ENCODE results near the gene DPF3. TPM values are rescaled to one million over a fixed set of nuclear protein-coding genes. Genes with fewer than 3 reads are reported as not detected.

Gene DPF3
- total RNA-seq, 3 donors from 2014 or later (not counting 1 experiment from before 2014, with no cell fraction given): 1.4 to 1.8 (median 1.4) TPM

DNA sequence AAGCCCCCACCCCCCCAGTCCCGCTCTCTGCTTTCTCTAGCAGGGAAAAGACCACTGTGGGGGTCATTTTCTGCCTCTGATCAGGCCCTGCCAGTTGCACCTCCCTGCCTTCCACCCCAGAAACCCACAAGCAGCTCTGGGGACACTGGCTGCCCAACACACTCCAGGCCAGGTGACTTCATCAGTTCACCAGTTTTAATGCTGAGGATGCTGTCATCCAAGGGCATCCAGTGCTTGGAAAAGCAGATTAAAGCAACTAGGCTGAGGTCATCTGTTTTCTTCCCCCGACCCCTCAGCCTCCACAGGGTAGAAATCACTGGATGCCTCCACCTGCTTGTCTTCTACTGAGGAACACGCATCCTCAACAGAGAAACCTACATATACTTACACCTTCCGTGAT lies 282.4 kb downstream of the DPF3 start:
- H3K4me1 Mint-ChIP-seq: peaks cover 0 to 17% of the 10 kb centered on the region in 2 donors
- no peak overlapping the region for H3K4me3 Mint-ChIP-seq
- peak in 1 of 2 donors; percentile 0 for DNase-seq
- 95% methylated on average over 4 of the region's 4 CpGs for WGBS (ENCODE audit: insufficient coverage)
- no peaks in the 10 kb centered on the region for H3K27me3 ChIP-seq (ENCODE audit: control insufficient read depth, insufficient read depth, low read length)
- TF ChIP-seq, protein P1, sequence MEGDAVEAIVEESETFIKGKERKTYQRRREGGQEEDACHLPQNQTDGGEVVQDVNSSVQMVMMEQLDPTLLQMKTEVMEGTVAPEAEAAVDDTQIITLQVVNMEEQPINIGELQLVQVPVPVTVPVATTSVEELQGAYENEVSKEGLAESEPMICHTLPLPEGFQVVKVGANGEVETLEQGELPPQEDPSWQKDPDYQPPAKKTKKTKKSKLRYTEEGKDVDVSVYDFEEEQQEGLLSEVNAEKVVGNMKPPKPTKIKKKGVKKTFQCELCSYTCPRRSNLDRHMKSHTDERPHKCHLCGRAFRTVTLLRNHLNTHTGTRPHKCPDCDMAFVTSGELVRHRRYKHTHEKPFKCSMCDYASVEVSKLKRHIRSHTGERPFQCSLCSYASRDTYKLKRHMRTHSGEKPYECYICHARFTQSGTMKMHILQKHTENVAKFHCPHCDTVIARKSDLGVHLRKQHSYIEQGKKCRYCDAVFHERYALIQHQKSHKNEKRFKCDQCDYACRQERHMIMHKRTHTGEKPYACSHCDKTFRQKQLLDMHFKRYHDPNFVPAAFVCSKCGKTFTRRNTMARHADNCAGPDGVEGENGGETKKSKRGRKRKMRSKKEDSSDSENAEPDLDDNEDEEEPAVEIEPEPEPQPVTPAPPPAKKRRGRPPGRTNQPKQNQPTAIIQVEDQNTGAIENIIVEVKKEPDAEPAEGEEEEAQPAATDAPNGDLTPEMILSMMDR (IDR thresholded peaks at IDR 0.05): no peak
- intact Hi-C loops (cut with micrococcal nuclease): no loop called here
- no peaks in the 10 kb centered on the region for H3K9me3 ChIP-seq (ENCODE audit: control insufficient read depth, insufficient read depth, low read length)
- no peaks in the 10 kb centered on the region for H3K36me3 ChIP-seq (ENCODE audit: control insufficient read depth, insufficient read depth, low read length)
- no peak for ATAC-seq
- H3K36me3 Mint-ChIP-seq: no peaks in the 10 kb centered on the region
- peaks cover 7% of the 10 kb centered on the region for H3K4me1 ChIP-seq (ENCODE audit: control insufficient read depth, insufficient read depth, low read length)
- no peak overlapping the region for H3K27ac Mint-ChIP-seq
- no peak overlapping the region for H3K4me3 ChIP-seq (ENCODE audit: low read length)
- no peaks in the 10 kb centered on the region for H3K9me3 Mint-ChIP-seq
- H3K27me3 Mint-ChIP-seq (ENCODE audit: low read depth in 2 of 2): peaks cover 63 to 79% of the 10 kb centered on the region in 2 donors
- no peak overlapping the region for H3K27ac ChIP-seq (ENCODE audit: low read length)

DNA sequence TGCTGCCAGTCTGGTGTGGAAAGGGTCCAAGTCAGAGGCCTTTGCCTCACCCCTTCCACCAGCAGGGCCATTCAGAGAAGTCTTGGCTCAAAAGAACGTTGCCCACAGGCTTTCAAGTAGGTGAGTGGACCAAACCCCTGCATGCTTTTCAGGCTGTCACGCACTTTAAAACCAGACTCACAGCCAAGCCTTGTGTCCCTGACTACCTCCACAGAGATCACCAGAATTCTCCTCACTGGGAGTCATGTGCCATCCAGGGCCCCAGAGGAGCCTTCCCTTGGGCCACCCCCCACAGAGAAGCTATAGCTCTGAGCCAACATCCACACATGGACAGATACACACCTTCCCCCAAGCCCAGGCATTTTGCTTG lies 283.1 kb downstream of the DPF3 start:
- Mint-ChIP-seq H3K27ac (no peak overlapping the region), H3K4me1 (peaks cover 0 to 14% of the 10 kb centered on the region in 2 donors), H3K36me3 (no peaks in the 10 kb centered on the region), H3K27me3 (ENCODE audit: low read depth in 2 of 2) (peaks cover 62 to 79% of the 10 kb centered on the region in 2 donors), H3K4me3 (no peak overlapping the region), H3K9me3 (no peaks in the 10 kb centered on the region)
- TF ChIP-seq, protein P1 (IDR thresholded peaks at IDR 0.05): no peak
- ATAC-seq (no peak), DNase-seq (peak in 1 of 2 donors; percentile 2)
- H3K27ac ChIP-seq (ENCODE audit: low read length): no peak overlapping the region
- no peak overlapping the region for H3K4me3 ChIP-seq (ENCODE audit: low read length)
- H3K27me3 ChIP-seq (ENCODE audit: control insufficient read depth, insufficient read depth, low read length): no peaks in the 10 kb centered on the region
- H3K36me3 ChIP-seq (ENCODE audit: control insufficient read depth, insufficient read depth, low read length): no peaks in the 10 kb centered on the region
- H3K9me3 ChIP-seq (ENCODE audit: control insufficient read depth, insufficient read depth, low read length): no peaks in the 10 kb centered on the region
- WGBS (ENCODE audit: insufficient coverage): 85% methylated on average over 2 of the region's 2 CpGs
- peaks cover 7% of the 10 kb centered on the region for H3K4me1 ChIP-seq (ENCODE audit: control insufficient read depth, insufficient read depth, low read length)
- intact Hi-C loops (cut with micrococcal nuclease): no loop called here

DNA sequence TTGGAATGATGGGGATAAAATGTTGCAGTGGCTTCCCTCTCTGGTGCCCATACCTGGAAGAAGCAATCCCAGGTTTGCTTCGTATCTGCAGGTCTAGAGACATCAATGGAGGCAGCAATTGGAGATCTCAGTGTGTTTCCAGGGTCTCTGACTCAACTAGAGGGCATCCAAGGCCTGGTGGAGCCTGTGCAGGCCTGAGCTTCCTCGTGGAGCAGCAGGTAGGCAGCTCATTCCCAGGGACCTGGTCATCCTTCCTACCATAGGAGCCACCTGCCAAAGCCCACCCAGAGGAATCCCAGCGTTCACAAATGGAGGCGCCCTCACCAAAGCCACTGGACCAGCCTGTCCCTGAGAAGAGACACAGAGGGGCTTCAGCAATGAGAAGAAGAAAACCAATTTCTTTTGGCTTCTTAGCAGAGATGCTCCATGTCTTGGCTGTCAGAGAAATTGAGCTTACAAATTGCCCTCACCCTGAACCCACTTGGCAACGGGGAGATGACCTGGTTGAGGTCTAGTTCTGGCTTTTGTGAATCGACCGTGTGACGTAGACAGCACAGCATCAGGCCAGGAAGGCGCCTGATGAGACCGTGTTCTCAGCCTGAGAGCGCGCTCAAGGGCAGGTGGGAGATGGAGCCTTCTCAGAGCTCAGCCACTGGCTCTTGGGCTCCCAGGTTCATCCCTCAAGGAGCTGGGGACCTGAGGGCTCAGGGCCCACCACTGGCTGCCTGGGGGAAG lies 283.6 kb downstream of the DPF3 start:
- ATAC-seq (no peak), DNase-seq (peak in 1 of 2 donors; percentile 5)
- Histone ChIP-seq H3K9me3 (ENCODE audit: control insufficient read depth, insufficient read depth, low read length) (no peaks in the 10 kb centered on the region), H3K4me1 (ENCODE audit: control insufficient read depth, insufficient read depth, low read length) (peaks cover 7% of the 10 kb centered on the region), H3K27me3 (ENCODE audit: control insufficient read depth, insufficient read depth, low read length) (no peaks in the 10 kb centered on the region), H3K36me3 (ENCODE audit: control insufficient read depth, insufficient read depth, low read length) (no peaks in the 10 kb centered on the region), H3K27ac (ENCODE audit: low read length) (no peak overlapping the region), H3K4me3 (ENCODE audit: low read length) (no peak overlapping the region)
- no peaks in the 10 kb centered on the region for H3K36me3 Mint-ChIP-seq
- no peaks in the 10 kb centered on the region for H3K9me3 Mint-ChIP-seq
- TF ChIP-seq, protein P1 (IDR thresholded peaks at IDR 0.05): no peak
- H3K4me1 Mint-ChIP-seq: peaks cover 0 to 14% of the 10 kb centered on the region in 2 donors
- 88% methylated on average over 12 of the region's 12 CpGs for WGBS (ENCODE audit: insufficient coverage)
- peaks cover 66 to 84% of the 10 kb centered on the region in 2 donors for H3K27me3 Mint-ChIP-seq (ENCODE audit: low read depth in 2 of 2)
- intact Hi-C loops (cut with micrococcal nuclease): no loop called here
- H3K4me3 Mint-ChIP-seq: no peak overlapping the region
- no peak overlapping the region for H3K27ac Mint-ChIP-seq
